ENCODE results near the gene GSTM4.
A peak's percentile ranks its signal among the peaks of the same experiment; 100 is the strongest.

Gene GSTM4

DNA sequence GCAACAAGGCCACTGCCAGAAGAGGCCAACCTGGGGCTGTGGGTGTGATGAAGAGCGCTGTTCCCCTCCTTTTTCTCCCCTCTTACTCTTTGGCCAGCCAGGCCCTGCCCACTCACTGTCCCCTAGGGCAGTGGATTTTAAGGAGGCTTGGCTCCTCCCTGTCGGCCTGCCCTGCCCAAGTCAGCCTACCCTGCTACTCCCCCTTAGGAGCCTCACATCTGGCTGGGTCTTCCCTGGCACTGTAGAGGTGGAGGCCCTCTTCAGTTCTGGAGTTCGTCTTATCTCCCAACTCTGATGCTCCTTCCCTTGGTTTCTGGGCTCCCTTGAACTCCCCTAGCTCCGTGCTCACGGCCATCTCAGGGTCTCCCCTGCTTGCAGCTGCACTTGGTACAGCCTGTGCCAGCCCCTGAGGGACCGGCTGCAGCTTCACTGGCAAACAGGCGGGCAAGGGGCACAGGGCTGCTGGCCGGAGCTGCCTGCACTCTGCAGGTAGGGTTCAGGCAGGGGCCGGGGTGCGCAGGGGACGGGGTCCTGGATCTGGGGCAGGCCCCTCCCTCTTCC lies 32.2 kb upstream of the GSTM4 start:
- peaks cover 28% of the 10 kb centered on the region for H3K36me3 ChIP-seq (replicated peaks)
- no peak for DNase-seq
- in situ Hi-C loops (cut with HindIII; ENCODE audit: low pct_ligation_motif_present, low sequenced_read_pairs) = no loop called here
- no peak overlapping the region for H3K4me3 ChIP-seq (ENCODE audit: low read depth, low read length)
- TF ChIP-seq CTCF (IDR thresholded peaks at IDR 0.05; ENCODE audit: low read depth, low read length, missing control alignments) = no peak
- no peak overlapping the region for H3K27ac ChIP-seq
- no peaks in the 10 kb centered on the region for H3K27me3 ChIP-seq (replicated peaks)

- Histone ChIP-seq H3K27ac (no peak overlapping the region), H3K27me3 (replicated peaks) (no peaks in the 10 kb centered on the region), H3K36me3 (replicated peaks) (peaks cover 35% of the 10 kb centered on the region), H3K4me3 (ENCODE audit: low read depth, low read length) (no peak overlapping the region)
- no peak for TF ChIP-seq CTCF (IDR thresholded peaks at IDR 0.05; ENCODE audit: low read depth, low read length, missing control alignments)
- no peak for DNase-seq
- in situ Hi-C loops (cut with HindIII; ENCODE audit: low pct_ligation_motif_present, low sequenced_read_pairs) = no loop called here
These were observed 31.5 kb upstream of the GSTM4 start for GRCh38 chr1:109624201-109625010.

DNA sequence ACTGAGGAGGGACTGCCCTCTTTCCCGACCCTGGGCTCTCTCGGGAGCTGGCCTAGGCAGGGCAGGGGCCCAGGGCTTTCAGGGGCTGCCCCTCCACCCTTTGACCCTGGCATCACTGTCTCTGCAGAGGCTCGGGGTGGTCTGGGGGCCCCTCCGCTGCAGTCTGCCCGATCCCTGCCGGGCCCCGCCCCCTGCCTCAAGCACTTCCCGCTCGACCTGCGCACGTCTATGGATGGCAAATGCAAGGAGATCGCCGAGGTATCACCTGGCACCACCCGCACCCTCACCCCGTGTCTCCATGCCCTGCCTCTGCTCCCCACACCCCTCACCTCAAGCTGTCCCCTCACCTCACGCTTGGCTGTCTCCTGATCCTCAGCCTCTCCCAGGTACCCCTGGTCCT lies 30.7 kb upstream of the GSTM4 start:
- H3K27ac ChIP-seq = no peak overlapping the region
- H3K36me3 ChIP-seq (replicated peaks) = peaks cover 43% of the 10 kb centered on the region
- H3K27me3 ChIP-seq (replicated peaks) = no peaks in the 10 kb centered on the region
- no peak overlapping the region for H3K4me3 ChIP-seq (ENCODE audit: low read depth, low read length)
- no peak for DNase-seq
- in situ Hi-C loops (cut with HindIII; ENCODE audit: low pct_ligation_motif_present, low sequenced_read_pairs) = no loop called here
- TF ChIP-seq CTCF (IDR thresholded peaks at IDR 0.05; ENCODE audit: low read depth, low read length, missing control alignments) = no peak

DNA sequence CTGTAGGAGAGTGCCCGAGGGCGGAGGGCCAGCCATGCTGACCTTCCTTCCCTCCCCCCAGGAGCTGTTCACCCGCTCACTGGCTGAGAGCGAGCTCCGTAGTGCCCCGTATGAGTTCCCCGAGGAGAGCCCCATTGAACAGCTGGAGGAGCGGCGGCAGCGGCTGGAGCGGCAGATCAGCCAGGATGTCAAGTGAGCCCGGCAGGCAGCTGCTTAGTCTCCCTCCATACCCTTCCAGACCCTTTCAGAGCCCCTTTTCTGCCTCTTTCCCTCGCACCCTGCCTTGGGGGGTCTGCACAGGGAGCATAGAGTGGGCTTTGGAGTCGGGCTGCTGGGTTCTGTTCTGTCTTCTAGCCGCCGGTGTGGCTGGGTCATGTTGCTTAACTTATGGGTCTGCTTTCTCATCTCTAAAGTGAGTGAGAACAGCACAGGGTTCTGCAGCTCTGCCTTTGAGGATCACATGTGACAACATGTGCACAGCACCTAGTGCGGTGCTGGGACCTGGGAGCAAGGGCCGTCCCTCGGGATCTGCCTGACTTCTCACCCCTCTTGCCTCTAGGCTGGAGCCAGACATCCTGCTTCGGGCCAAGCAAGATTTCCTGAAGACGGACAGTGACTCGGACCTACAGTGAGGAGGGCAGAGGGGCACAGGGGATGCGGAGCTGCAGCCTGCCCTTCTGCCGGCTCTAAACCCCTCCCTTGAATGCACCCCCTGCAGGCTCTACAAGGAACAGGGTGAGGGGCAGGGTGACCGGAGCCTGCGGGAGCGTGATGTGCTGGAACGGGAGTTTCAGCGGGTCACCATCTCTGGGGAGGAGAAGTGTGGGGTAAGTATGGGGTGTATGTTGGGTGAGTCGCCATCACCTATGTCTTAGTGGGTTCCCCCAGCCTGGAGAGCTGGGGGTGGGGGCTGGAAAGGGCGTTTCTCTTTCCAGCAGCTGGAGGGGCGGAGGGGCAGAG lies 30.0 kb upstream of the GSTM4 start:
- no peaks in the 10 kb centered on the region for H3K27me3 ChIP-seq (replicated peaks)
- H3K27ac ChIP-seq = no peak overlapping the region
- peaks cover 47% of the 10 kb centered on the region for H3K36me3 ChIP-seq (replicated peaks)
- DNase-seq = no peak
- H3K4me3 ChIP-seq (ENCODE audit: low read depth, low read length) = no peak overlapping the region
- in situ Hi-C loops (cut with HindIII; ENCODE audit: low pct_ligation_motif_present, low sequenced_read_pairs) = no loop called here
- peak; percentile 36 for TF ChIP-seq CTCF (IDR thresholded peaks at IDR 0.05; ENCODE audit: low read depth, low read length, missing control alignments)

- TF ChIP-seq CTCF (IDR thresholded peaks at IDR 0.05; ENCODE audit: low read depth, low read length, missing control alignments) = no peak
- Histone ChIP-seq H3K4me3 (ENCODE audit: low read depth, low read length) (no peak overlapping the region), H3K27ac (no peak overlapping the region), H3K27me3 (replicated peaks) (no peaks in the 10 kb centered on the region), H3K36me3 (replicated peaks) (peaks cover 56% of the 10 kb centered on the region)
- DNase-seq = no peak
- in situ Hi-C loops (cut with HindIII; ENCODE audit: low pct_ligation_motif_present, low sequenced_read_pairs) = no loop called here
These were observed 29.1 kb upstream of the GSTM4 start for GRCh38 chr1:109626682-109627408.

All from brain microvascular endothelial cell (primary cell).